ENCODE results near the gene SHB. TPM values are rescaled to one million over a fixed set of nuclear protein-coding genes. Genes with fewer than 3 reads are reported as not detected.

The SHB gene
- total RNA-seq, 1 experiment from 2014 or later, result 56.4 TPM

DNA sequence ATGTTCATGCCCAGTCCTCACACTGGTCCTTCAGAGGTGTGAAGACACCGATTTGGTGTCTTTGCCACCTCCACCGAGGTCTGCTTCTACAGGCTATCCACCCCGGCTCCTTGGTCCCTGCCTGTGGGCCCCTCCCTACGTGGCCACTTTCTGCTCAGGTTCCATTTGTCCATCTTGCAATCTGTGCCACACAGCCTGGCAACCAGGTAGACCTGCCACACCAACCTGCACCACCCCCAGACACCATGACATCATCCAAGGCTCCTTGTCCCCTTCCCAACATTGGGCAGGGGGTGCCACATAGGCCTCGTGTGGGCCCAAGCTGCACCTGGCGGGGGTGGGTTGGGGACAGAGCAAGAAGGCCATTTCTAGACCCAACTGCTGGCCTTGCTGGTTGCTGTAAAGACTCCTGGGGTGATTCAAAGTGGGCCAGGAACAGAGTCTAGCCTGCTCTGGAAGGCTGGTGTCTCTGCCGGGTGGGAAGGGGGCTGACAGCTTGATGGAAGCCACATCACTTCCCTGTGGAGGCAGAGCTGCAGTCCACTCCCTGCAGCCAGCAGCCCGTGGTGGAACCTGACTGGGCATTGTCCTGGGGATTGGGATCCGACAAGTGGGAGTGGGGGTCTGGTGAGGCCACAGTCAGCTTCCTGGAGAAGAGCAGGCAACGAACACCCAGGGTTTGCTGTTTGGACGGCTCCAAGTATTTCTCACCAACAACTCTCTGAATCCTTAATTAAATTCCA lies 99.3 kb downstream of the SHB start:
- Histone ChIP-seq H3K9me3 (ENCODE audit: low read length) (no peaks in the 10 kb centered on the region), H3K27me3 (ENCODE audit: low read length) (no peaks in the 10 kb centered on the region), H3K4me3 (ENCODE audit: low read length) (no peak overlapping the region), H2AFZ (ENCODE audit: low read length) (no peak overlapping the region), H3K27ac (ENCODE audit: low read length) (peak overlapping the region; percentile 99), H3K4me2 (ENCODE audit: low read length) (no peak overlapping the region), H3K9ac (ENCODE audit: low read length) (no peak overlapping the region), H3K4me1 (ENCODE audit: insufficient read depth, low read length) (peaks cover 88% of the 10 kb centered on the region), H4K20me1 (ENCODE audit: low read length) (no peaks in the 10 kb centered on the region), H3K79me2 (ENCODE audit: low read length) (peaks cover 85% of the 10 kb centered on the region), H3F3A (ENCODE audit: low read length, unreplicated experiment) (peaks cover 3% of the 10 kb centered on the region), H3K36me3 (ENCODE audit: low read depth, low read length) (peaks cover 36% of the 10 kb centered on the region), H3K9me2 (replicated peaks; ENCODE audit: low read length) (no peaks in the 10 kb centered on the region)
- intact Hi-C loops (cut with micrococcal nuclease), result no loop called here
- TF ChIP-seq, protein P1, sequence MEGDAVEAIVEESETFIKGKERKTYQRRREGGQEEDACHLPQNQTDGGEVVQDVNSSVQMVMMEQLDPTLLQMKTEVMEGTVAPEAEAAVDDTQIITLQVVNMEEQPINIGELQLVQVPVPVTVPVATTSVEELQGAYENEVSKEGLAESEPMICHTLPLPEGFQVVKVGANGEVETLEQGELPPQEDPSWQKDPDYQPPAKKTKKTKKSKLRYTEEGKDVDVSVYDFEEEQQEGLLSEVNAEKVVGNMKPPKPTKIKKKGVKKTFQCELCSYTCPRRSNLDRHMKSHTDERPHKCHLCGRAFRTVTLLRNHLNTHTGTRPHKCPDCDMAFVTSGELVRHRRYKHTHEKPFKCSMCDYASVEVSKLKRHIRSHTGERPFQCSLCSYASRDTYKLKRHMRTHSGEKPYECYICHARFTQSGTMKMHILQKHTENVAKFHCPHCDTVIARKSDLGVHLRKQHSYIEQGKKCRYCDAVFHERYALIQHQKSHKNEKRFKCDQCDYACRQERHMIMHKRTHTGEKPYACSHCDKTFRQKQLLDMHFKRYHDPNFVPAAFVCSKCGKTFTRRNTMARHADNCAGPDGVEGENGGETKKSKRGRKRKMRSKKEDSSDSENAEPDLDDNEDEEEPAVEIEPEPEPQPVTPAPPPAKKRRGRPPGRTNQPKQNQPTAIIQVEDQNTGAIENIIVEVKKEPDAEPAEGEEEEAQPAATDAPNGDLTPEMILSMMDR (conservative IDR thresholded peaks at IDR 0.05; ENCODE audit: low read depth, low read length), result no peak
- TF ChIP-seq EZH2phosphoT487 (IDR thresholded peaks at IDR 0.05; ENCODE audit: borderline replicate concordance, low read length) (no peak), EZH2 (IDR thresholded peaks at IDR 0.05; ENCODE audit: low read length, unreplicated experiment) (no peak)
- ATAC-seq, result no peak
- CTCF ChIA-PET, result no interaction called here
- POLR2A ChIA-PET (ENCODE audit: unreplicated experiment), result interaction anchor here (0.6 kb wide), 1 partner anchor 130 kb away, joined by 3 read pairs; no protein-coding TSS in a partner anchor
- DNase-seq, result no peak
- BruUV-seq (replicated peaks), result no TSS peak

DNA sequence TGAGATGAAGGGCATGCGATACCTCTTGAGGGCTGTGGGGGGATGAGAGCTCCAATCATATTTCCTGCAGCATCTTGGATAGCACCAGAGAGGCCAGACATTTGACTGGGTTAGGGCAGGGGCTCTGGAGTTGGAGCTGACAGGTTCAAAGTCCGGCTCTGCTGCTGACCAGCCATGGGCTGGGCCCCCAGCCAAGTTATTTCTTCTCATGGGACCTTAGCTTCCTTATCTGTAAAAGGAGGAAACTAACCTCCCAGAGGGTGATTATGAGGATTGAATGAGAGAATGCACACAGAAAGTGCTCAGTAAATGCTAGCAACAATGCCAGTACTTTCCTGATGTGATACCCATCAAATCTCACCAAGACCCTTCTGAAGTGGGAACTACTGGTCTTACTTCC lies 99.9 kb downstream of the SHB start:
- Histone ChIP-seq H4K20me1 (ENCODE audit: low read length) (no peaks in the 10 kb centered on the region), H3K4me2 (ENCODE audit: low read length) (no peak overlapping the region), H3K79me2 (ENCODE audit: low read length) (peaks cover 85% of the 10 kb centered on the region), H3K9me2 (replicated peaks; ENCODE audit: low read length) (no peaks in the 10 kb centered on the region), H3K4me3 (ENCODE audit: low read length) (no peak overlapping the region), H3K9me3 (ENCODE audit: low read length) (no peaks in the 10 kb centered on the region), H3K27me3 (ENCODE audit: low read length) (no peaks in the 10 kb centered on the region), H3K4me1 (ENCODE audit: insufficient read depth, low read length) (peaks cover 88% of the 10 kb centered on the region), H2AFZ (ENCODE audit: low read length) (no peak overlapping the region), H3K27ac (ENCODE audit: low read length) (peak overlapping the region; percentile 99), H3K9ac (ENCODE audit: low read length) (no peak overlapping the region), H3F3A (ENCODE audit: low read length, unreplicated experiment) (peaks cover 4% of the 10 kb centered on the region), H3K36me3 (ENCODE audit: low read depth, low read length) (peaks cover 36% of the 10 kb centered on the region)
- no peak for ATAC-seq
- no peak for DNase-seq
- CTCF ChIA-PET, result no interaction called here
- POLR2A ChIA-PET (ENCODE audit: unreplicated experiment), result interaction anchor here (0.6 kb wide), 1 partner anchor 129 kb away, joined by 3 read pairs; no protein-coding TSS in a partner anchor
- TF ChIP-seq, protein P1 (conservative IDR thresholded peaks at IDR 0.05; ENCODE audit: low read depth, low read length), result no peak
- TF ChIP-seq EZH2 (IDR thresholded peaks at IDR 0.05; ENCODE audit: low read length, unreplicated experiment) (no peak), EZH2phosphoT487 (IDR thresholded peaks at IDR 0.05; ENCODE audit: borderline replicate concordance, low read length) (no peak)
- BruUV-seq (replicated peaks), result no TSS peak
- intact Hi-C loops (cut with micrococcal nuclease), result no loop called here

DNA sequence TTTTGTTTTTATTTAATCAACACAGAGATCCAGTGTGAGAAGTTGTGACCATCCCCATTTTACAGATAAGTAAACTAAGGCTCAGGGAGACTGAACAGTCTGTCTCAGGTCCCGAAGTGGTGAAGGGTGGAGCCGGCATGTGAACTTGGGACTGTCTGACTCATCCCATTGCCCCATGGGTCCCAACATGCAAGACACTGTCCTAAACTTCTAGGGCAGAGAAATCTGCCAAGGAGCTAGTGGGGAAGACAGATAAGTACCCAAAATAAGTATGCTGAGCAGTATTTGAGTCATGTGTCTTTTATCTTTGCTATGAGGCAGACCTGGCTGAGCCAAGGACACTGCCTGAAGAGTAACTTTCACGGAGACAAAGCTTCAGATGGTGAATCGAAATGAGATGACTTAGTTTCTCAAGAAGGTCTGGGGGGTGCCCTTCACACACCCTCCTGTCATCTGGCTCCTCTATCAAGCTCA lies 100.8 kb downstream of the SHB start:
- no peak overlapping the region for H3K9ac ChIP-seq (ENCODE audit: low read length)
- no peaks in the 10 kb centered on the region for H3K9me3 ChIP-seq (ENCODE audit: low read length)
- POLR2A ChIA-PET (ENCODE audit: unreplicated experiment), result no interaction called here
- no peak for TF ChIP-seq EZH2phosphoT487 (IDR thresholded peaks at IDR 0.05; ENCODE audit: borderline replicate concordance, low read length)
- no peak for TF ChIP-seq EZH2 (IDR thresholded peaks at IDR 0.05; ENCODE audit: low read length, unreplicated experiment)
- TF ChIP-seq, protein P1 (conservative IDR thresholded peaks at IDR 0.05; ENCODE audit: low read depth, low read length), result no peak
- H4K20me1 ChIP-seq (ENCODE audit: low read length), result no peaks in the 10 kb centered on the region
- ATAC-seq (no peak), DNase-seq (peak; percentile 57)
- peak overlapping the region; percentile 99 for H3K27ac ChIP-seq (ENCODE audit: low read length)
- BruUV-seq (replicated peaks), result no TSS peak
- H3K4me3 ChIP-seq (ENCODE audit: low read length), result no peak overlapping the region
- CTCF ChIA-PET, result no interaction called here
- peaks cover 4% of the 10 kb centered on the region for H3F3A ChIP-seq (ENCODE audit: low read length, unreplicated experiment)
- H3K9me2 ChIP-seq (replicated peaks; ENCODE audit: low read length), result no peaks in the 10 kb centered on the region
- H3K4me1 ChIP-seq (ENCODE audit: insufficient read depth, low read length), result peaks cover 92% of the 10 kb centered on the region
- H3K79me2 ChIP-seq (ENCODE audit: low read length), result peaks cover 86% of the 10 kb centered on the region
- intact Hi-C loops (cut with micrococcal nuclease), result no loop called here
- peaks cover 32% of the 10 kb centered on the region for H3K36me3 ChIP-seq (ENCODE audit: low read depth, low read length)
- H3K4me2 ChIP-seq (ENCODE audit: low read length), result no peak overlapping the region
- no peaks in the 10 kb centered on the region for H3K27me3 ChIP-seq (ENCODE audit: low read length)
- H2AFZ ChIP-seq (ENCODE audit: low read length), result no peak overlapping the region
